Liver (tissue), 9 donors: ENCODE results near the gene IDE. TPM values are rescaled to one million over a fixed set of nuclear protein-coding genes. Genes with fewer than 3 reads are reported as not detected.

Source experiments
- DNase-seq: peaks from one replicate; pipeline ENCODE4 v3.0.0-alpha.2; 2017; ENCODE audit warnings: low spot score
- H3K27ac ChIP-seq, 2 donors: one replicate each; pipeline ENCODE4 v1.7.0; 2013; ENCODE audit warnings: inconsistent platforms in 2 of 2, low read length in 2 of 2, control low read depth in 1 of 2, low read depth in 1 of 2, mild to moderate bottlenecking in 1 of 2
- H3K27me3 ChIP-seq, 4 donors: one replicate each; pipeline versions ENCODE4 v1.6.1 to v1.7.0; 2013; ENCODE audit warnings: low read length in 3 of 4, inconsistent platforms in 1 of 4, mild to moderate bottlenecking in 1 of 4, moderate library complexity in 1 of 4; ENCODE audit not compliant: control insufficient read depth in 4 of 4, insufficient read depth in 4 of 4
- H3K36me3 ChIP-seq, 4 donors: one replicate each; pipeline versions ENCODE4 v1.6.1 to v1.7.0; 2013; ENCODE audit warnings: low read length in 3 of 4, mild to moderate bottlenecking in 3 of 4, low read depth in 1 of 4, moderate library complexity in 1 of 4; ENCODE audit not compliant: control insufficient read depth in 4 of 4, insufficient read depth in 3 of 4
- H3K4me1 ChIP-seq, 4 donors: one replicate each; pipeline versions ENCODE4 v1.6.1 to v1.7.0; 2013; ENCODE audit warnings: low read length in 3 of 4, mild to moderate bottlenecking in 3 of 4, moderate library complexity in 1 of 4; ENCODE audit not compliant: control insufficient read depth in 4 of 4, insufficient read depth in 4 of 4
- H3K4me3 ChIP-seq, 3 donors: one replicate each; pipeline versions ENCODE4 v1.6.1 to v1.7.0; 2013; ENCODE audit warnings: low read length in 3 of 3, control low read depth in 1 of 3, low read depth in 1 of 3, mild to moderate bottlenecking in 1 of 3
- H3K9ac ChIP-seq, 2 donors: one replicate each; pipeline ENCODE4 v1.7.0; 2013; ENCODE audit warnings: low read length in 2 of 2, mild to moderate bottlenecking in 2 of 2, moderate library complexity in 2 of 2, control low read depth in 1 of 2, low read depth in 1 of 2
- H3K9me3 ChIP-seq, 4 donors: one replicate each; pipeline versions ENCODE4 v1.6.1 to v1.7.0; 2013; ENCODE audit warnings: low read length in 3 of 4; ENCODE audit not compliant: control insufficient read depth in 4 of 4
- GABPA ChIP-seq, 2 donors: IDR thresholded peaks in 1 of 2; conservative IDR thresholded peaks in 1 of 2; 2 replicates each; pipeline ENCODE4 v1.6.1; 2016; ENCODE audit warnings: antibody characterized with exemption in 2 of 2, mild to moderate bottlenecking in 1 of 2, moderate library complexity in 1 of 2
- HNF4G ChIP-seq: IDR thresholded peaks from 2 replicates; pipeline ENCODE4 v1.6.1; 2016; ENCODE audit warnings: antibody characterized with exemption
- JUND ChIP-seq, 2 donors: IDR thresholded peaks; 2 replicates each; pipeline ENCODE4 v1.6.1; 2016; ENCODE audit warnings: antibody characterized with exemption in 2 of 2
- TAF1 ChIP-seq: conservative IDR thresholded peaks from 2 replicates; pipeline ENCODE4 v1.6.1; 2016; ENCODE audit warnings: antibody characterized with exemption, mild to moderate bottlenecking
- YY1 ChIP-seq: IDR thresholded peaks from 2 replicates; pipeline ENCODE4 v1.6.1; 2016; ENCODE audit warnings: antibody characterized with exemption, mild to moderate bottlenecking
- whole genome bisulfite sequencing: extraction: QIAGEN DNeasy Blood & Tissue Kit; methylation state at CpG from one replicate; pipeline ENCODE4 v1.1.7; 2013; 5-methylcytosine and 5-hydroxymethylcytosine counted together
- polyA plus RNA-seq, 2 donors: library from polyadenylated mRNA; stranded (reverse) in 1 of 2; unstranded in 1 of 2; fragments of 200-250 nt in 1 of 2; fragments of >200 nt in 1 of 2; fragmentation: Nextera tagmentation in 1 of 2; extraction: Ambion mirVana in 1 of 2; gene quantifications; one replicate each; pipeline versions ENCODE4 v1.2.1 to v1.2.3, GENCODE V29; 2013 to 2015
- total RNA-seq, 2 donors: library from RNA; depleted of rRNA; stranded (reverse); fragments of >200 nt; gene quantifications; one replicate each; pipeline ENCODE4 v1.2.3, GENCODE V29; 2014
- TF ChIP-seq, protein P1 (sequence below): IDR thresholded peaks from 2 replicates; pipeline ENCODE4 v1.6.1; 2016; ENCODE audit warnings: antibody characterized with exemption
- TF ChIP-seq, protein P2 (sequence below): IDR thresholded peaks from 2 replicates; pipeline ENCODE4 v1.6.1; 2016; ENCODE audit warnings: antibody characterized with exemption
- TF ChIP-seq, protein P3 (sequence below): IDR thresholded peaks from 2 replicates; pipeline ENCODE4 v1.6.1; 2016; ENCODE audit warnings: antibody characterized with exemption
- TF ChIP-seq, protein P4 (sequence below): fragments of 150-350 bp; IDR thresholded peaks from 2 replicates; pipeline ENCODE4 v1.5.1; 2017; ENCODE audit warnings: improper control_type of control experiment, low read depth, low read length; ENCODE audit not compliant: missing input control
- TF ChIP-seq, protein P5 (sequence below): IDR thresholded peaks from 2 replicates; pipeline ENCODE4 v1.6.1; 2016; ENCODE audit warnings: antibody characterized with exemption, mild to moderate bottlenecking
- donor health status: healthy.
- donor health status: healthy.
- donor health status: healthy.
- donor health status: healthy.
- donor health status: healthy.

The IDE gene
- total and polyA plus RNA-seq, 4 donors = 9.4 to 31.3 (median 15.3) TPM

DNA sequence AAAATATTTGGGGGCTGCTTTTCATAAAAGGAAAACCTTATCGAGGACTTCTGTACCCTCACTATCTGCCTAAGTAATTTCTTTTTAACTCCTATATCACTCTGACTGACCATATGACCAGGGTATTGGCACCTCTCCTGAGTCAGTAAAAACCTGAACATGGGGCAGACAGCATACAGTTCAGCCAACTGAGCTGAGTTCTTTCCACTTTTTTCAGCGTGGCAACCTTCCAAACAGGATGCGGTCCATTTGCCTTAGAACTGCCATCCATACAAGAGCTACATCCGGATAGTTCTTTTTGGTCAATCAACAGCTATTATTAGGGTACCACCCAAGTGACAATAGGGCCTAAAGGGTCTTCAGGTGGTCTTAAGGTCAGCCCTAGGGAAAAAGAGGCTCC lies 160.4 kb downstream of the IDE start:
- no peak overlapping the region for H3K4me3 ChIP-seq
- DNase-seq = no peak
- 80% methylated on average over 4 of the region's 4 CpGs for WGBS
- TF ChIP-seq, protein P1, sequence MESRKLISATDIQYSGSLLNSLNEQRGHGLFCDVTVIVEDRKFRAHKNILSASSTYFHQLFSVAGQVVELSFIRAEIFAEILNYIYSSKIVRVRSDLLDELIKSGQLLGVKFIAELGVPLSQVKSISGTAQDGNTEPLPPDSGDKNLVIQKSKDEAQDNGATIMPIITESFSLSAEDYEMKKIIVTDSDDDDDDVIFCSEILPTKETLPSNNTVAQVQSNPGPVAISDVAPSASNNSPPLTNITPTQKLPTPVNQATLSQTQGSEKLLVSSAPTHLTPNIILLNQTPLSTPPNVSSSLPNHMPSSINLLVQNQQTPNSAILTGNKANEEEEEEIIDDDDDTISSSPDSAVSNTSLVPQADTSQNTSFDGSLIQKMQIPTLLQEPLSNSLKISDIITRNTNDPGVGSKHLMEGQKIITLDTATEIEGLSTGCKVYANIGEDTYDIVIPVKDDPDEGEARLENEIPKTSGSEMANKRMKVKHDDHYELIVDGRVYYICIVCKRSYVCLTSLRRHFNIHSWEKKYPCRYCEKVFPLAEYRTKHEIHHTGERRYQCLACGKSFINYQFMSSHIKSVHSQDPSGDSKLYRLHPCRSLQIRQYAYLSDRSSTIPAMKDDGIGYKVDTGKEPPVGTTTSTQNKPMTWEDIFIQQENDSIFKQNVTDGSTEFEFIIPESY = no peak
- TF ChIP-seq, protein P2, sequence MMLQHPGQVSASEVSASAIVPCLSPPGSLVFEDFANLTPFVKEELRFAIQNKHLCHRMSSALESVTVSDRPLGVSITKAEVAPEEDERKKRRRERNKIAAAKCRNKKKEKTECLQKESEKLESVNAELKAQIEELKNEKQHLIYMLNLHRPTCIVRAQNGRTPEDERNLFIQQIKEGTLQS = no peak
- TF ChIP-seq, protein P3, sequence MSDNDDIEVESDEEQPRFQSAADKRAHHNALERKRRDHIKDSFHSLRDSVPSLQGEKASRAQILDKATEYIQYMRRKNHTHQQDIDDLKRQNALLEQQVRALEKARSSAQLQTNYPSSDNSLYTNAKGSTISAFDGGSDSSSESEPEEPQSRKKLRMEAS = no peak
- TF ChIP-seq HNF4G (no peak), YY1 (no peak), GABPA (IDR thresholded peaks at IDR 0.05 in 1 of 2, conservative IDR thresholded peaks at IDR 0.05 in 1 of 2) (no peak), JUND (IDR thresholded peaks at IDR 0.05) (no peak), TAF1 (no peak)
- TF ChIP-seq, protein P4, sequence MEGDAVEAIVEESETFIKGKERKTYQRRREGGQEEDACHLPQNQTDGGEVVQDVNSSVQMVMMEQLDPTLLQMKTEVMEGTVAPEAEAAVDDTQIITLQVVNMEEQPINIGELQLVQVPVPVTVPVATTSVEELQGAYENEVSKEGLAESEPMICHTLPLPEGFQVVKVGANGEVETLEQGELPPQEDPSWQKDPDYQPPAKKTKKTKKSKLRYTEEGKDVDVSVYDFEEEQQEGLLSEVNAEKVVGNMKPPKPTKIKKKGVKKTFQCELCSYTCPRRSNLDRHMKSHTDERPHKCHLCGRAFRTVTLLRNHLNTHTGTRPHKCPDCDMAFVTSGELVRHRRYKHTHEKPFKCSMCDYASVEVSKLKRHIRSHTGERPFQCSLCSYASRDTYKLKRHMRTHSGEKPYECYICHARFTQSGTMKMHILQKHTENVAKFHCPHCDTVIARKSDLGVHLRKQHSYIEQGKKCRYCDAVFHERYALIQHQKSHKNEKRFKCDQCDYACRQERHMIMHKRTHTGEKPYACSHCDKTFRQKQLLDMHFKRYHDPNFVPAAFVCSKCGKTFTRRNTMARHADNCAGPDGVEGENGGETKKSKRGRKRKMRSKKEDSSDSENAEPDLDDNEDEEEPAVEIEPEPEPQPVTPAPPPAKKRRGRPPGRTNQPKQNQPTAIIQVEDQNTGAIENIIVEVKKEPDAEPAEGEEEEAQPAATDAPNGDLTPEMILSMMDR = no peak
- TF ChIP-seq, protein P5, sequence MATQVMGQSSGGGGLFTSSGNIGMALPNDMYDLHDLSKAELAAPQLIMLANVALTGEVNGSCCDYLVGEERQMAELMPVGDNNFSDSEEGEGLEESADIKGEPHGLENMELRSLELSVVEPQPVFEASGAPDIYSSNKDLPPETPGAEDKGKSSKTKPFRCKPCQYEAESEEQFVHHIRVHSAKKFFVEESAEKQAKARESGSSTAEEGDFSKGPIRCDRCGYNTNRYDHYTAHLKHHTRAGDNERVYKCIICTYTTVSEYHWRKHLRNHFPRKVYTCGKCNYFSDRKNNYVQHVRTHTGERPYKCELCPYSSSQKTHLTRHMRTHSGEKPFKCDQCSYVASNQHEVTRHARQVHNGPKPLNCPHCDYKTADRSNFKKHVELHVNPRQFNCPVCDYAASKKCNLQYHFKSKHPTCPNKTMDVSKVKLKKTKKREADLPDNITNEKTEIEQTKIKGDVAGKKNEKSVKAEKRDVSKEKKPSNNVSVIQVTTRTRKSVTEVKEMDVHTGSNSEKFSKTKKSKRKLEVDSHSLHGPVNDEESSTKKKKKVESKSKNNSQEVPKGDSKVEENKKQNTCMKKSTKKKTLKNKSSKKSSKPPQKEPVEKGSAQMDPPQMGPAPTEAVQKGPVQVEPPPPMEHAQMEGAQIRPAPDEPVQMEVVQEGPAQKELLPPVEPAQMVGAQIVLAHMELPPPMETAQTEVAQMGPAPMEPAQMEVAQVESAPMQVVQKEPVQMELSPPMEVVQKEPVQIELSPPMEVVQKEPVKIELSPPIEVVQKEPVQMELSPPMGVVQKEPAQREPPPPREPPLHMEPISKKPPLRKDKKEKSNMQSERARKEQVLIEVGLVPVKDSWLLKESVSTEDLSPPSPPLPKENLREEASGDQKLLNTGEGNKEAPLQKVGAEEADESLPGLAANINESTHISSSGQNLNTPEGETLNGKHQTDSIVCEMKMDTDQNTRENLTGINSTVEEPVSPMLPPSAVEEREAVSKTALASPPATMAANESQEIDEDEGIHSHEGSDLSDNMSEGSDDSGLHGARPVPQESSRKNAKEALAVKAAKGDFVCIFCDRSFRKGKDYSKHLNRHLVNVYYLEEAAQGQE = no peak
- H3K27me3 ChIP-seq = no peaks in the 10 kb centered on the region
- no peak overlapping the region for H3K27ac ChIP-seq
- peaks cover 0 to 3% (median 0%) of the 10 kb centered on the region in 4 donors for H3K9me3 ChIP-seq
- no peaks in the 10 kb centered on the region for H3K36me3 ChIP-seq
- H3K4me1 ChIP-seq = no peaks in the 10 kb centered on the region
- no peak overlapping the region for H3K9ac ChIP-seq

DNA sequence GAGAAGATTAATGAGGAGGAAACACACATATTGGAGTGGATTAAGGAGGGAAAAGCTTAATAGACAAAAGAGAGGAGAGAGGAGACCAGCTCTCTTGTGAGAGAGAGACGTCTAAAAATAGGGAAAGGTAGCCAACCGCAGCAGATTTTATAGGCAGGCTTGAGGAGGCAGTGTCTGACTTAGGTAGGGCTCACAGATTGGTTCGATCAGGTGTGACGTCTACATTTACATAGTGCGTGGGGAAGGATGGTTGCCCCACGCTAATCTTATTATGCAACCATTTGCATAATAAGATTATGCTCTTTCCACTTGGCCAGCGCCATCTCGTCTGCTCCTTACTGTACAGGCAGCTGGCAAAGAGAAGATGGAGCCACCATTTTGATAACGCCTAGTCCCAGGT lies 160.9 kb downstream of the IDE start:
- H3K9ac ChIP-seq = no peak overlapping the region
- no peaks in the 10 kb centered on the region for H3K36me3 ChIP-seq
- 81% methylated on average over 9 of the region's 9 CpGs for WGBS
- peaks cover 0 to 3% (median 0%) of the 10 kb centered on the region in 4 donors for H3K9me3 ChIP-seq
- H3K27me3 ChIP-seq = no peaks in the 10 kb centered on the region
- H3K4me1 ChIP-seq = no peaks in the 10 kb centered on the region
- no peak for TF ChIP-seq GABPA (IDR thresholded peaks at IDR 0.05 in 1 of 2, conservative IDR thresholded peaks at IDR 0.05 in 1 of 2)
- H3K4me3 ChIP-seq = no peak overlapping the region
- no peak for DNase-seq
- H3K27ac ChIP-seq = no peak overlapping the region
